Mononuclear cell (primary cell): ENCODE results near the gene GNB1L. TPM values are rescaled to one million over a fixed set of nuclear protein-coding genes. Genes with fewer than 3 reads are reported as not detected.

Source experiments
- H3K27me3 ChIP-seq: 2 replicates; pipeline ENCODE4 v1.6.0; 2011; ENCODE audit warnings: low read length, control low read depth; ENCODE audit not compliant: insufficient read depth
- H3K4me1 ChIP-seq: 2 replicates; pipeline ENCODE4 v1.5.1; 2011; ENCODE audit warnings: mild to moderate bottlenecking, low read length, control low read depth; ENCODE audit not compliant: insufficient read depth
- H3K4me3 ChIP-seq: 2 replicates; pipeline ENCODE4 v1.5.1; 2011; ENCODE audit warnings: mild to moderate bottlenecking, low read length, moderate library complexity
- H3K9me3 ChIP-seq: 2 replicates; pipeline ENCODE4 v1.5.1; 2011; ENCODE audit warnings: low read depth, mild to moderate bottlenecking, control low read depth, low read length
- total RNA-seq: library from RNA; depleted of rRNA; stranded (reverse); fragments of >200 nt; gene quantifications from one replicate; pipeline ENCODE4 v1.2.3, GENCODE V29; 2012

The GNB1L gene
- total RNA-seq, 1 donor = 1.0 TPM

- peaks cover 36% of the 10 kb centered on the region for H3K4me1 ChIP-seq
- no peaks in the 10 kb centered on the region for H3K27me3 ChIP-seq
- H3K9me3 ChIP-seq = no peaks in the 10 kb centered on the region
- H3K4me3 ChIP-seq = no peak overlapping the region
Observed at GRCh38 chr22:19882446-19883381, 28.0 kb upstream of the GNB1L start.

GRCh38 chr22:19880786-19881569, 26.3 kb upstream of the GNB1L start:
- H3K9me3 ChIP-seq = no peaks in the 10 kb centered on the region
- H3K4me3 ChIP-seq = no peak overlapping the region
- peaks cover 19% of the 10 kb centered on the region for H3K4me1 ChIP-seq
- H3K27me3 ChIP-seq = no peaks in the 10 kb centered on the region

- H3K9me3 ChIP-seq = no peaks in the 10 kb centered on the region
- H3K27me3 ChIP-seq = no peaks in the 10 kb centered on the region
Observed at GRCh38 chr22:19879992-19880785, 25.5 kb upstream of the GNB1L start.

GRCh38 chr22:19879643-19879991, 24.9 kb upstream of the GNB1L start:
- Histone ChIP-seq H3K4me3 (no peak overlapping the region), H3K27me3 (no peaks in the 10 kb centered on the region), H3K4me1 (peaks cover 5% of the 10 kb centered on the region), H3K9me3 (no peaks in the 10 kb centered on the region)

More at GRCh38 chr22:19879992-19880785, 25.5 kb upstream of the GNB1L start:
- peaks cover 11% of the 10 kb centered on the region for H3K4me1 ChIP-seq
- no peak overlapping the region for H3K4me3 ChIP-seq

GRCh38 chr22:19879246-19879570, 24.5 kb upstream of the GNB1L start:
- Histone ChIP-seq H3K9me3 (no peaks in the 10 kb centered on the region), H3K4me1 (peaks cover 1% of the 10 kb centered on the region), H3K27me3 (no peaks in the 10 kb centered on the region), H3K4me3 (no peak overlapping the region)

- H3K4me3 ChIP-seq = no peak overlapping the region
- H3K4me1 ChIP-seq = no peaks in the 10 kb centered on the region
- H3K27me3 ChIP-seq = no peaks in the 10 kb centered on the region
- no peaks in the 10 kb centered on the region for H3K9me3 ChIP-seq
Observed at GRCh38 chr22:19878461-19879245, 24.0 kb upstream of the GNB1L start.

GRCh38 chr22:19877626-19878339, 23.1 kb upstream of the GNB1L start:
- no peaks in the 10 kb centered on the region for H3K9me3 ChIP-seq
- H3K27me3 ChIP-seq = no peaks in the 10 kb centered on the region
- no peak overlapping the region for H3K4me3 ChIP-seq

GRCh38 chr22:19876941-19877625, 22.4 kb upstream of the GNB1L start:
- no peaks in the 10 kb centered on the region for H3K9me3 ChIP-seq
- H3K4me1 ChIP-seq = no peaks in the 10 kb centered on the region
- H3K4me3 ChIP-seq = no peak overlapping the region
- H3K27me3 ChIP-seq = no peaks in the 10 kb centered on the region

More at GRCh38 chr22:19877626-19878339, 23.1 kb upstream of the GNB1L start:
- no peaks in the 10 kb centered on the region for H3K4me1 ChIP-seq

GRCh38 chr22:19876314-19876940, 21.8 kb upstream of the GNB1L start:
- Histone ChIP-seq H3K4me3 (no peak overlapping the region), H3K9me3 (no peaks in the 10 kb centered on the region), H3K4me1 (no peaks in the 10 kb centered on the region), H3K27me3 (no peaks in the 10 kb centered on the region)

- H3K27me3 ChIP-seq = no peaks in the 10 kb centered on the region
- H3K4me3 ChIP-seq = no peak overlapping the region
Observed at GRCh38 chr22:19875531-19876313, 21.0 kb upstream of the GNB1L start.

GRCh38 chr22:19875061-19875530, 20.4 kb upstream of the GNB1L start:
- Histone ChIP-seq H3K27me3 (no peaks in the 10 kb centered on the region), H3K4me3 (no peak overlapping the region), H3K9me3 (no peaks in the 10 kb centered on the region), H3K4me1 (no peaks in the 10 kb centered on the region)

More at GRCh38 chr22:19875531-19876313, 21.0 kb upstream of the GNB1L start:
- no peaks in the 10 kb centered on the region for H3K4me1 ChIP-seq
- no peaks in the 10 kb centered on the region for H3K9me3 ChIP-seq

GRCh38 chr22:19874307-19875060, 19.8 kb upstream of the GNB1L start:
- Histone ChIP-seq H3K27me3 (no peaks in the 10 kb centered on the region), H3K9me3 (no peaks in the 10 kb centered on the region), H3K4me1 (no peaks in the 10 kb centered on the region), H3K4me3 (no peak overlapping the region)
